ENCODE data around the gene ENO2. TPM values are rescaled to one million over a fixed set of nuclear protein-coding genes. Genes with fewer than 3 reads are reported as not detected.
A peak's percentile ranks its signal among the peaks of the same experiment; 100 is the strongest.

The ENO2 gene
- total RNA-seq, 1 experiment from 2014 or later = 166 TPM

GRCh38 chr12:6903722-6904121, 10.7 kb upstream of the ENO2 start:
- no peaks in the 10 kb centered on the region for H3K79me1 ChIP-seq (ENCODE audit: insufficient read depth, low read depth, low read length, poor library complexity, severe bottlenecking)
- H2BK15ac ChIP-seq (ENCODE audit: low read depth, low read length) = no peak overlapping the region
- H2AFZ ChIP-seq (ENCODE audit: low read length) = no peak overlapping the region
- H3K4ac ChIP-seq (ENCODE audit: low read depth, low read length) = no peak overlapping the region
- H2BK12ac ChIP-seq (ENCODE audit: insufficient read length, low read depth, low read length) = no peak overlapping the region
- H3K23me2 ChIP-seq (ENCODE audit: insufficient read length, low read depth, low read length, poor library complexity, severe bottlenecking) = peaks cover 3% of the 10 kb centered on the region
- no peak for TF ChIP-seq CTCF (conservative IDR thresholded peaks at IDR 0.05)
- H3K27me3 Mint-ChIP-seq (ENCODE audit: low read depth) = peaks cover 7% of the 10 kb centered on the region
- no peak overlapping the region for H2AK5ac ChIP-seq (ENCODE audit: insufficient read length, low read length)
- H4K8ac ChIP-seq (replicated peaks; ENCODE audit: insufficient read length, low read depth, low read length) = no peak overlapping the region
- no peak overlapping the region for H2BK120ac ChIP-seq (ENCODE audit: low read depth, low read length, poor library complexity, severe bottlenecking)
- H3K4me3 Mint-ChIP-seq = no peak overlapping the region
- peak overlapping the region in 1 of 3 experiments; percentile 17; a peak in 3 of 7 replicates for H3K27ac Mint-ChIP-seq
- peak overlapping the region; percentile 25 for H3K18ac ChIP-seq (ENCODE audit: insufficient read length, low read depth, low read length)
- no peak overlapping the region for H3K9ac ChIP-seq (ENCODE audit: extremely low read depth, insufficient read length, low read length)
- H3K27me3 ChIP-seq (ENCODE audit: insufficient read depth, low read length) = no peaks in the 10 kb centered on the region; the same call in 1 of the 2 replicates
- H3K79me2 ChIP-seq (ENCODE audit: insufficient read depth, low read length) = no peaks in the 10 kb centered on the region
- no peaks in the 10 kb centered on the region for H3K36me3 Mint-ChIP-seq (ENCODE audit: insufficient read depth in 1 of 3, low read depth in 3 of 3)
- peaks cover 2% of the 10 kb centered on the region; the same call in 1 of the 2 replicates for H3K4me1 ChIP-seq (ENCODE audit: insufficient read depth, low read length)
- no peaks in the 10 kb centered on the region for H3K9me3 ChIP-seq (ENCODE audit: control insufficient read depth, low read depth, low read length)
- no peaks in the 10 kb centered on the region for H3K9me3 Mint-ChIP-seq
- no peak overlapping the region for H2BK20ac ChIP-seq (ENCODE audit: low read depth, low read length, poor library complexity, severe bottlenecking)
- no peak overlapping the region for H3K27ac ChIP-seq (ENCODE audit: insufficient read length, low read depth, low read length)
- H3K23ac ChIP-seq (ENCODE audit: insufficient read length, low read depth, low read length) = no peak overlapping the region
- no peak overlapping the region for H2BK5ac ChIP-seq (ENCODE audit: insufficient read length, low read length)
- peaks cover 4 to 14% of the 10 kb centered on the region in 2 experiments for H3K4me1 Mint-ChIP-seq
- H3K14ac ChIP-seq (ENCODE audit: insufficient read depth, low read length) = no peak overlapping the region
- no peak overlapping the region for H4K5ac ChIP-seq (ENCODE audit: insufficient read length, low read depth, low read length)
- H4K91ac ChIP-seq (ENCODE audit: insufficient read length, low read depth, low read length) = no peak overlapping the region
- no CpG with 5 or more reads among the region's 1 CpG for WGBS (ENCODE audit: extremely low coverage, insufficient read length, low lambda C conversion rate)
- H3T11ph ChIP-seq (ENCODE audit: low read length) = no peak overlapping the region
- H4K20me1 ChIP-seq (ENCODE audit: control insufficient read depth, insufficient read depth, insufficient read length) = peaks cover 2% of the 10 kb centered on the region
- no peak overlapping the region for H3K56ac ChIP-seq (ENCODE audit: insufficient read length, low read depth, low read length)
- DNase-seq = no peak
- H3K4me2 ChIP-seq (ENCODE audit: insufficient read depth, insufficient read length, low read length) = no peak overlapping the region

Data from H9 (cell line).